Hematopoietic multipotent progenitor cell (in vitro differentiated cells): ENCODE data around the gene MS4A10. TPM values are rescaled to one million over a fixed set of nuclear protein-coding genes. Genes with fewer than 3 reads are reported as not detected.

ENCODE experiments used
- DNase-seq, 3 donors: peaks; one replicate each; pipeline ENCODE4 v3.0.0-alpha.2; 2011 to 2015; ENCODE audit warnings: low read depth in 2 of 3, low spot score in 2 of 3
- total RNA-seq: library from RNA; depleted of rRNA; stranded (reverse); fragments of >200 nt; gene quantifications from one replicate; pipeline ENCODE4 v1.2.3, GENCODE V29; 2012

Gene MS4A10
- total RNA-seq, 1 donor, result not detected

- DNase-seq, result no peak
Measured at GRCh38 chr11:60845338-60845737, 60.2 kb downstream of the MS4A10 start.

GRCh38 chr11:60847281-60847680, 62.1 kb downstream of the MS4A10 start:
- no peak for DNase-seq

GRCh38 chr11:60847896-60848295, 62.8 kb downstream of the MS4A10 start:
- no peak for DNase-seq

- DNase-seq, result no peak
Measured at GRCh38 chr11:60848714-60849151, 63.6 kb downstream of the MS4A10 start.

GRCh38 chr11:60849641-60850520, 64.7 kb downstream of the MS4A10 start:
- DNase-seq, result no peak

Other genes with a start within 250 kb of the MS4A10 start
- not detected for gene MS4A8, start 85.7 kb upstream of the MS4A10 start, total RNA-seq
- not detected for gene MS4A18, start 60.6 kb upstream of the MS4A10 start, total RNA-seq
- not detected for gene MS4A15, start 28.5 kb upstream of the MS4A10 start, total RNA-seq
- 12.9 TPM for gene CCDC86, start 56.8 kb downstream of the MS4A10 start, total RNA-seq
- 12.4 TPM for gene PTGDR2, start 70.6 kb downstream of the MS4A10 start, total RNA-seq
- not detected for gene ZP1, start 82.2 kb downstream of the MS4A10 start, total RNA-seq
- gene PRPF19, start 121.3 kb downstream of the MS4A10 start, total RNA-seq, result 132 TPM
- gene TMEM109, start 128.8 kb downstream of the MS4A10 start, total RNA-seq, result 40.4 TPM
- under 0.01 TPM for gene TMEM132A, start 139.1 kb downstream of the MS4A10 start, total RNA-seq
- 1.6 TPM for gene SLC15A3, start 166.8 kb downstream of the MS4A10 start, total RNA-seq
- gene CD6, start 186.3 kb downstream of the MS4A10 start, total RNA-seq, result 1.3 TPM